RWPE2 (cell line): ENCODE measurements around the gene CNPY1.

Experiments used
- ATAC-seq: fragments of 200-7000 bp; cut with Tn5 transposase; 3 replicates; pipeline ENCODE4 v1.9.1; 2021; ENCODE audit warnings: low read depth
- DNase-seq: peaks from one replicate; pipeline ENCODE4 v3.0.0-alpha.2; 2020; ENCODE audit warnings: low spot score
- H3K27ac ChIP-seq: fragments of 450-650 bp; 2 replicates; pipeline ENCODE4 v1.5.1; 2017; ENCODE audit warnings: mild to moderate bottlenecking; ENCODE audit not compliant: poor library complexity, severe bottlenecking
- H3K27me3 ChIP-seq: fragments of 250-450 bp; sonication (Bioruptor Pico); 2 replicates; pipeline ENCODE4 v1.5.1; 2021; ENCODE audit warnings: mild to moderate bottlenecking, moderate library complexity; ENCODE audit not compliant: insufficient read depth, poor library complexity, severe bottlenecking
- H3K36me3 ChIP-seq: fragments of 250-450 bp; sonication (Bioruptor Pico); 2 replicates; pipeline ENCODE4 v1.5.1; 2020; ENCODE audit warnings: low read depth, mild to moderate bottlenecking, moderate library complexity
- H3K4me1 ChIP-seq: fragments of 250-450 bp; sonication (Bioruptor Pico); 2 replicates; pipeline ENCODE4 v1.5.1; 2021; ENCODE audit warnings: mild to moderate bottlenecking, moderate library complexity; ENCODE audit not compliant: insufficient read depth, poor library complexity, severe bottlenecking
- H3K4me3 ChIP-seq: fragments of 250-450 bp; sonication (Bioruptor Pico); 2 replicates; pipeline ENCODE4 v1.5.1; 2021; ENCODE audit warnings: mild to moderate bottlenecking, moderate library complexity; ENCODE audit not compliant: severe bottlenecking
- H3K9me3 ChIP-seq: fragments of 250-450 bp; sonication (Bioruptor Pico); 2 replicates; pipeline ENCODE4 v1.5.1; 2021; ENCODE audit warnings: mild to moderate bottlenecking, moderate library complexity; ENCODE audit not compliant: severe bottlenecking
- CTCF ChIP-seq: fragments of 450-650 bp; IDR thresholded peaks from one replicate; pipeline ENCODE4 v1.5.1; 2017; ENCODE audit warnings: mild to moderate bottlenecking, moderate library complexity; ENCODE audit not compliant: poor library complexity, severe bottlenecking

The CNPY1 gene

GRCh38 chr7:155515318-155515717 is 31.0 kb downstream of the CNPY1 start:
- no peak for ATAC-seq
- no peak for DNase-seq
- Histone ChIP-seq H3K4me1 (no peaks in the 10 kb centered on the region), H3K4me3 (no peak overlapping the region), H3K27ac (no peak overlapping the region), H3K27me3 (peaks cover 71% of the 10 kb centered on the region), H3K9me3 (no peaks in the 10 kb centered on the region), H3K36me3 (no peaks in the 10 kb centered on the region)
- TF ChIP-seq CTCF = no peak

GRCh38 chr7:155514296-155514695 is 32.1 kb downstream of the CNPY1 start:
- Histone ChIP-seq H3K4me3 (no peak overlapping the region), H3K36me3 (no peaks in the 10 kb centered on the region), H3K4me1 (no peaks in the 10 kb centered on the region), H3K27ac (no peak overlapping the region), H3K27me3 (peaks cover 78% of the 10 kb centered on the region), H3K9me3 (no peaks in the 10 kb centered on the region)
- no peak for TF ChIP-seq CTCF
- ATAC-seq (no peak), DNase-seq (no peak)

GRCh38 chr7:155513543-155514285 is 32.6 kb downstream of the CNPY1 start:
- ATAC-seq (no peak), DNase-seq (no peak)
- H3K4me3 ChIP-seq = no peak overlapping the region
- no peak for TF ChIP-seq CTCF
- H3K36me3 ChIP-seq = no peaks in the 10 kb centered on the region
- no peak overlapping the region for H3K27ac ChIP-seq
- H3K9me3 ChIP-seq = no peaks in the 10 kb centered on the region
- no peaks in the 10 kb centered on the region for H3K4me1 ChIP-seq
- peaks cover 79% of the 10 kb centered on the region for H3K27me3 ChIP-seq

GRCh38 chr7:155512246-155512887 is 34.0 kb downstream of the CNPY1 start:
- DNase-seq = no peak
- Histone ChIP-seq H3K27me3 (peaks cover 89% of the 10 kb centered on the region), H3K4me1 (no peaks in the 10 kb centered on the region), H3K36me3 (no peaks in the 10 kb centered on the region), H3K9me3 (no peaks in the 10 kb centered on the region), H3K27ac (no peak overlapping the region), H3K4me3 (no peak overlapping the region)
- ATAC-seq = no peak
- TF ChIP-seq CTCF = no peak

- Histone ChIP-seq H3K36me3 (no peaks in the 10 kb centered on the region), H3K4me3 (no peak overlapping the region), H3K27ac (no peak overlapping the region), H3K9me3 (no peaks in the 10 kb centered on the region), H3K27me3 (peaks cover 93% of the 10 kb centered on the region), H3K4me1 (no peaks in the 10 kb centered on the region)
- TF ChIP-seq CTCF = no peak
- ATAC-seq (no peak), DNase-seq (no peak)
Observed at GRCh38 chr7:155511702-155511996, 34.7 kb downstream of the CNPY1 start.
